ENCODE measurements around the gene SCGN. TPM values are rescaled to one million over a fixed set of nuclear protein-coding genes. Genes with fewer than 3 reads are reported as not detected.
A peak's percentile ranks its signal among the peaks of the same experiment; 100 is the strongest.

SCGN gene, protein sequence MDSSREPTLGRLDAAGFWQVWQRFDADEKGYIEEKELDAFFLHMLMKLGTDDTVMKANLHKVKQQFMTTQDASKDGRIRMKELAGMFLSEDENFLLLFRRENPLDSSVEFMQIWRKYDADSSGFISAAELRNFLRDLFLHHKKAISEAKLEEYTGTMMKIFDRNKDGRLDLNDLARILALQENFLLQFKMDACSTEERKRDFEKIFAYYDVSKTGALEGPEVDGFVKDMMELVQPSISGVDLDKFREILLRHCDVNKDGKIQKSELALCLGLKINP
- not detected in 2 replicates for total RNA-seq (2014; rRNA removed; shearing (Covaris generic); ENCODE audit: low replicate concordance)

DNA sequence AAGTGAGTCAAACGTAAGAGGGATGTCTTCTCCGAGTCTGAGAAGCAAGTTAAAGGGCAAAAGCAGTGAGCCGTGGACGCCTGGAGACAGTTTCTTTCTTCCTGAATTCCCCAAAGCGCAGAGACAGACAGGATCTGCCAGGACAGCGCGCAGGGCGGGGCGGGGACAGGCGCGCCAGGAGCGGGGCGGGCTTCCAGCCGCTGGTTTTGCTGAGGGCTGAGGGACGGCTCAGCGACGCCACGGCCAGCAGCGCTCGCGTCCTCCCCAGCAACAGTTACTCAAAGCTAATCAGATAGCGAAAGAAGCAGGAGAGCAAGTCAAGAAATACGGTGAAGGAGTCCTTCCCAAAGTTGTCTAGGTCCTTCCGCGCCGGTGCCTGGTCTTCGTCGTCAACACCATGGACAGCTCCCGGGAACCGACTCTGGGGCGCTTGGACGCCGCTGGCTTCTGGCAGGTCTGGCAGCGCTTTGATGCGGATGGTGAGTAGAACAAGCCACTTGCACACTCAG, at the start of gene SCGN:
Gene SCGN, plus strand, starts transcription at position 209 of the 509 bp plus-strand sequence. Its CDS starts 189 bp downstream, at position 398.
- no peaks in the 10 kb centered on the region for H3K36me3 ChIP-seq
- DNase-seq: peak; percentile 44
- no peaks in the 10 kb centered on the region for H3K9me3 ChIP-seq
- H3K4me3 ChIP-seq: no peak within 1 kb of the TSS
- H3K27me3 ChIP-seq: peaks cover 4% of the 10 kb centered on the region; the same call in 1 of the 2 replicates

GRCh38 chr6:25602674-25602982, 49.4 kb upstream of the SCGN start:
- no peaks in the 10 kb centered on the region for H3K27me3 ChIP-seq
- H3K4me3 ChIP-seq: no peak overlapping the region
- H3K9me3 ChIP-seq: no peaks in the 10 kb centered on the region
- no peak for DNase-seq
- H3K36me3 ChIP-seq: no peaks in the 10 kb centered on the region

- DNase-seq: no peak
- Histone ChIP-seq H3K27me3 (no peaks in the 10 kb centered on the region), H3K9me3 (no peaks in the 10 kb centered on the region), H3K36me3 (no peaks in the 10 kb centered on the region), H3K4me3 (no peak overlapping the region)
Observed at GRCh38 chr6:25603251-25603650, 48.8 kb upstream of the SCGN start.

GRCh38 chr6:25606151-25606550, 45.9 kb upstream of the SCGN start:
- Histone ChIP-seq H3K27me3 (no peaks in the 10 kb centered on the region), H3K9me3 (no peaks in the 10 kb centered on the region), H3K36me3 (no peaks in the 10 kb centered on the region), H3K4me3 (no peak overlapping the region)
- DNase-seq: no peak

- no peak for DNase-seq
- Histone ChIP-seq H3K27me3 (no peaks in the 10 kb centered on the region), H3K36me3 (no peaks in the 10 kb centered on the region), H3K4me3 (no peak overlapping the region), H3K9me3 (no peaks in the 10 kb centered on the region)
Observed at GRCh38 chr6:25608558-25609174, 43.3 kb upstream of the SCGN start.

GRCh38 chr6:25612666-25613065, 39.3 kb upstream of the SCGN start:
- no peak for DNase-seq
- H3K9me3 ChIP-seq: no peaks in the 10 kb centered on the region
- no peak overlapping the region for H3K4me3 ChIP-seq
- no peaks in the 10 kb centered on the region for H3K36me3 ChIP-seq
- no peaks in the 10 kb centered on the region for H3K27me3 ChIP-seq

DNA sequence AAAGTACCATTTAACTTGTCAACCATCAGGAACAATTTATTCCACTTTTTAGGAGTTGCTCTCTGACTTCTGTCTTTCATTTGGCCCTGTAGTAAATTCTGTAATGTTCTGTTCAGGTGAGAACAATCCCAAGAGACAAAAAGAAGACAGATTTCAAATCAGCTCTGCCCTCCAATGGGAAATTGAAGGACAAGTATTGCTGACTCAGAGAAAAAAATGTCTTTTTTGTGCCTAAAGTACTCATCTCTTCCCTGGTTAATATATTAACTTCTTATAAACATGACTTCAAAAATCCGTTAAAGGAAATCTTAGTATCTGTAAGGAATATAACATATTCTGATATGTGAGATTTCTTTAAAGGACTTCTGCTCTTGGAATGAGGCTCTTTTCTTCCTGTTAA, 38.6 kb upstream of the SCGN start:
- Histone ChIP-seq H3K9me3 (no peaks in the 10 kb centered on the region), H3K4me3 (no peak overlapping the region), H3K27me3 (no peaks in the 10 kb centered on the region), H3K36me3 (no peaks in the 10 kb centered on the region)
- no peak for DNase-seq

GRCh38 chr6:25614052-25614451, 38.0 kb upstream of the SCGN start:
- DNase-seq: no peak
- no peaks in the 10 kb centered on the region for H3K36me3 ChIP-seq

GRCh38 chr6:25615471-25615870, 36.5 kb upstream of the SCGN start:
- no peak overlapping the region for H3K4me3 ChIP-seq
- no peaks in the 10 kb centered on the region for H3K36me3 ChIP-seq
- DNase-seq: no peak
- H3K27me3 ChIP-seq: no peaks in the 10 kb centered on the region
- no peaks in the 10 kb centered on the region for H3K9me3 ChIP-seq

More at GRCh38 chr6:25614052-25614451, 38.0 kb upstream of the SCGN start:
- H3K4me3 ChIP-seq: no peak overlapping the region
- H3K27me3 ChIP-seq: no peaks in the 10 kb centered on the region
- no peaks in the 10 kb centered on the region for H3K9me3 ChIP-seq

DNA sequence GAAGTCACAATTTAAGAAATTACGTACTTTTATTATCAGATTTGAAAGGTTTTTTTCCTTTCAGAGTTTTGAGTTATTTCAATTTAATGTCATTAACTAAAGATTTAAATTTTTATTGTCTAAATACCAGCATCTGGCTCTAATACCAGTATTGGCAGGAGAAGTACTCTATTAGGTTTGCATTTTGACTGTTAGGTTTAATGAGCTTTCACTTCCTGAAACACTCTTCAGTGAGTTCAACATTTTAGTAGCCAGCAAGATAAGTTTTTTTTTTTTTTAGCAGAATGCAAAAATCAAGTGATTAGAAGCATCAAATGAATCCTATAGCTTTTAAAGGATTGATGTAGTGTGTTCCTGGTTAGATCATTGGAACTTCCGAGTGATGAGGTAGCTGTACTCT, 34.0 kb upstream of the SCGN start:
- no peaks in the 10 kb centered on the region for H3K9me3 ChIP-seq
- no peak overlapping the region for H3K4me3 ChIP-seq
- no peak for DNase-seq
- H3K27me3 ChIP-seq: no peaks in the 10 kb centered on the region
- no peaks in the 10 kb centered on the region for H3K36me3 ChIP-seq

DNA sequence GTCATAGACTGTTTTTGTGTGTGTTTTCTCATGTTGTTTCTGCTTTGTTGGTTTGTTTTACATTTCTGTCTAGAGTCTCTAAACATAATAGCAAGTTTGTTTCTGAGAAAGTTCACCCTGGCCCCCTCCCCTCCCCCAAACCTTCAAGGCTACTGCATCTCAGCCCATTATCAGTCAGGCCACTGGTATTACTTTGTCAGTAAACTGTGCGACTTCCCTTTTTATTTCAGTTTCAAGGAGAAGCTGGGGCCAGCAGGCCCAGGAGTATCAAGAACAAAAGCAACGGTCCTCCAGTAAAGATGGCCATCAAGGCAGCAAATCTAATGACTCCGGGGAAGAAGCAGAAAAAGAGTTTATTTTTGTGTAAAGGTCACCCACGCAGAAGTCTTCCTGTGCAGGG, 32.8 kb upstream of the SCGN start:
- Histone ChIP-seq H3K36me3 (no peaks in the 10 kb centered on the region), H3K9me3 (no peaks in the 10 kb centered on the region), H3K4me3 (no peak overlapping the region), H3K27me3 (no peaks in the 10 kb centered on the region)
- DNase-seq: no peak

GRCh38 chr6:25620391-25620790, 31.6 kb upstream of the SCGN start:
- DNase-seq: no peak

DNA sequence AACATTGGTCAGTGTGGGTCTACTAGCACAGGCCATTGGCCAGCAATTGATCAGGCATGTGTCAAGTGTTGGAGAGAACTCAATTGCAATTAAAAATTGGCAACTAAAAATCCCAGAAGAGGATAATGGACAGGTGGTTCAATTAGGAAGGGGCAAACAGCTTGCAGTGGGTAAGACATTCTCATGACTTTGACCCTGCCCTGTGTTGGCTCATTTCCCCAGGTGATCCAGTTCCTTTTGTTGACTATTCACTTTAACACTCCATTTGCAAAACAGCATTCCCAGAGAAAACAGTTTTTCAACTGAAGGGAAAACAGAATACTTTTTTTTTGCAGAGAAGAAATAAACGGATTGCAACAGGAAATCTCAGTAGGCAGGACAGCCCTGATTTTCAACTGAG, 28.9 kb upstream of the SCGN start:
- H3K9me3 ChIP-seq: no peaks in the 10 kb centered on the region
- H3K36me3 ChIP-seq: no peaks in the 10 kb centered on the region
- no peak for DNase-seq
- no peak overlapping the region for H3K4me3 ChIP-seq
- H3K27me3 ChIP-seq: no peaks in the 10 kb centered on the region

More at GRCh38 chr6:25620391-25620790, 31.6 kb upstream of the SCGN start:
- Histone ChIP-seq H3K4me3 (no peak overlapping the region), H3K9me3 (no peaks in the 10 kb centered on the region), H3K27me3 (no peaks in the 10 kb centered on the region), H3K36me3 (no peaks in the 10 kb centered on the region)

DNA sequence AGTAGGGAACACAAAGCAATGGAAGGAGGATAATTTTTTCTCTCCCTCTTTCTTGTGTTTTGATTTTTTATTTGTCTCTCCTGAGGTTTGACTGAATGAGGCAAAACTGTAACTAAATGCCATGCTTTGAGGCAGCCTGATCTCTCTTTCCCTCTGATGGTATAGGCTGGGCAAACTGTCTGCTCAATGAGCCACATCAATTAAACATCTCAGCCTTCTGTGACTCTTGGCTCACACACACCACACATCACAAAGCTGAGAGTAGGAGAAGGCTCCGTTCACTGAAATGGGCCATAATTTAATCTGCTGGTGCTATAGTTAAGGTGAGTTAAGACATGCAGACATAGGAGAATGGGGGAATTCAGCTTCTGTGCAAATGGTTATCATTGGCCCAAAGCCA, 28.1 kb upstream of the SCGN start:
- DNase-seq: no peak
- Histone ChIP-seq H3K9me3 (no peaks in the 10 kb centered on the region), H3K36me3 (no peaks in the 10 kb centered on the region), H3K27me3 (no peaks in the 10 kb centered on the region), H3K4me3 (no peak overlapping the region)

GRCh38 chr6:25627001-25627400, 25.0 kb upstream of the SCGN start:
- no peak for DNase-seq
- Histone ChIP-seq H3K36me3 (no peaks in the 10 kb centered on the region), H3K27me3 (no peaks in the 10 kb centered on the region), H3K9me3 (no peaks in the 10 kb centered on the region), H3K4me3 (no peak overlapping the region)

DNA sequence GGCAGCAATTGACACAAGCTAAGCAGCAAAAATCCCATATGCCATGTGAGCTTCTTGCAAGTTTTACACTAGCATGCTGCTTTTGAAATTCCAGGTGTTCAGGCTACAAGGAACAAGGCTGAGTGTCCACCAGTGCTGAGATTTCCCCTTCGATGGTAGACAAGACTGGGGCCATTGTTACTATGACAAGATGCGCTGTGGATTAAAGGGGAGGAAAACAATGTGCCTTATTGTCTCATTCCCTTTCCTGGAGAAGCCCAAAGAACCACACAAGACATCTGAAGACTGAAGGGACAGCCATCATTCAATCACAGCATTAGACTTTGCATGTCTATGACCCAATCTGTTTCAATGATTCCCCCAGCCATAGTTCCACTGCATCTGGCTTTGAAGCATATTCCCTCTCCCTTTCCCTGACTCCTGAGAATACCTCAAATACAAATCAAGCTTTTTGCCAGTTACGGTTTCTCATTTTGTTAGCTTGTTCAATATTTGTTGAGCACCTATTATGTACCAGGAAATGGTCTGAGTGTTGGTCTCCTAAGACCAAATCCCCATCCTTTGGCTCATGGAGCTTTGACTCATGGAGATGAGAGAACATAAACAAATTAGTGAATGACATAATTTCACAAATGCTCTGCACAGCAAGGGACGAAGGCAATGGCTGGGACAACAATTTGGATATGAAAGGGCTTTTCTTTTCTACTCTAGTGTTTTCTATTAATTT, 23.4 kb upstream of the SCGN start:
- Histone ChIP-seq H3K36me3 (no peaks in the 10 kb centered on the region), H3K27me3 (no peaks in the 10 kb centered on the region), H3K4me3 (no peak overlapping the region), H3K9me3 (no peaks in the 10 kb centered on the region)
- peak; percentile 2 for DNase-seq

DNA sequence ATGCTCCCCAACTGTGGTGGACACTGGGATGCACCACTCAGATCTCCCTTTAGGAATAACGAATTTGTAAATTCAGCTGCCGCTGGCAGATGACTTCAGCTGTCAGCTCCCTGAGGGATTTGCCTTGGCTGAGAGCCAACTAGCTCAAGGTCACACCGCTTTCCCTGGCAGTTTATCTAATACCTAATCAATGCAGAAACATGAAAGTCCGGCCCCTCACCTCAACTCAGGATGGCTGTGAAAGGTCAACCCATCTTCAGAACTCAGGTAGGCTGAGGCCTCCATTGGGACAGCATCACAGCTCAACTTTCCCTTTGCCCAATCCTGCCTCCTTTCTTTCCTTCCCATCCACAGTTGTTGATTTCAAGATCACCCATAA, 22.8 kb upstream of the SCGN start:
- H3K9me3 ChIP-seq: no peaks in the 10 kb centered on the region
- no peaks in the 10 kb centered on the region for H3K36me3 ChIP-seq
- H3K4me3 ChIP-seq: no peak overlapping the region
- no peak for DNase-seq
- H3K27me3 ChIP-seq: no peaks in the 10 kb centered on the region

Measured in MG63 (cell line).